GM13977 (cell line): Measurements from ENCODE around the gene KATNAL2.

Source experiments
- DNase-seq: peaks from one replicate; pipeline ENCODE4 v3.0.0; 2012; ENCODE audit warnings: low spot score
- CTCF ChIP-seq: IDR thresholded peaks from 2 replicates; pipeline ENCODE4 v1.5.1; 2012; ENCODE audit warnings: mild to moderate bottlenecking, control low read depth; ENCODE audit not compliant: insufficient read depth; ENCODE audit errors: extremely low read depth, missing control alignments
- in situ Hi-C: fragments of 300-500 bp; cut with MboI; formaldehyde crosslinking; loops from one replicate; pipeline ENCODE4 v1.12.0; 2022; ENCODE audit warnings: low sequenced_read_pairs, low pct_unique_long_range_greater_than_20kb, mixed read lengths, inconsistent platforms; ENCODE audit not compliant: unreplicated experiment

KATNAL2 gene

GRCh38 chr18:47109720-47110119, 192.3 kb downstream of the KATNAL2 start:
- in situ Hi-C loops = no loop called here

GRCh38 chr18:47110492-47111274, 193.3 kb downstream of the KATNAL2 start:
- no peak for DNase-seq
- in situ Hi-C loops = no loop called here
- TF ChIP-seq CTCF = no peak

More at GRCh38 chr18:47109720-47110119, 192.3 kb downstream of the KATNAL2 start:
- DNase-seq = no peak
- no peak for TF ChIP-seq CTCF

GRCh38 chr18:47113796-47114540, 196.6 kb downstream of the KATNAL2 start:
- DNase-seq = no peak
- in situ Hi-C loops = no loop called here
- TF ChIP-seq CTCF = no peak

- in situ Hi-C loops = no loop called here
- TF ChIP-seq CTCF = no peak
- no peak for DNase-seq
Observed at GRCh38 chr18:47115205-47115604, 197.8 kb downstream of the KATNAL2 start.

- in situ Hi-C loops = no loop called here
- no peak for TF ChIP-seq CTCF
- no peak for DNase-seq
Observed at GRCh38 chr18:47118981-47119380, 201.6 kb downstream of the KATNAL2 start.

- in situ Hi-C loops = no loop called here
- TF ChIP-seq CTCF = no peak
- peak; percentile 22 for DNase-seq
Observed at GRCh38 chr18:47120428-47120827, 203.0 kb downstream of the KATNAL2 start.
